ENCODE results near the gene SEL1L3. TPM values are rescaled to one million over a fixed set of nuclear protein-coding genes. Genes with fewer than 3 reads are reported as not detected.

Gene SEL1L3
- total and polyA plus RNA-seq, 2 donors from 2014 or later, result 8.2 to 60.3 TPM

- Histone ChIP-seq H3K9ac (ENCODE audit: low read length in 3 of 3) (no peak overlapping the region), H3K27me3 (ENCODE audit: control insufficient read depth, insufficient read depth, low read length) (no peaks in the 10 kb centered on the region), H3K9me3 (ENCODE audit: control insufficient read depth in 2 of 3, insufficient read depth in 1 of 3, low read length in 3 of 3) (no peaks in the 10 kb centered on the region), H3K4me3 (ENCODE audit: low read length in 3 of 3) (no peak overlapping the region), H3K27ac (ENCODE audit: low read depth in 2 of 2, low read length in 2 of 2) (no peak overlapping the region), H3K36me3 (ENCODE audit: control insufficient read depth in 2 of 3, insufficient read depth in 3 of 3, low read length in 3 of 3) (no peaks in the 10 kb centered on the region), H3K4me1 (ENCODE audit: control insufficient read depth in 2 of 3, insufficient read depth in 2 of 3, low read depth in 1 of 3, low read length in 3 of 3) (no peaks in the 10 kb centered on the region)
- TF ChIP-seq CTCF (IDR thresholded peaks at IDR 0.05; ENCODE audit: borderline replicate concordance, extremely low read depth, insufficient read depth), result no peak
- no peak for DNase-seq
- intact Hi-C loops (cut with DNase I), result no loop called here
- FAIRE-seq, result no peak
Measured at GRCh38 chr4:25837107-25837506, 25.7 kb downstream of the SEL1L3 start.

GRCh38 chr4:25835384-25835783 lies 27.4 kb downstream of the SEL1L3 start:
- no peak for TF ChIP-seq CTCF (IDR thresholded peaks at IDR 0.05; ENCODE audit: borderline replicate concordance, extremely low read depth, insufficient read depth)
- Histone ChIP-seq H3K27ac (ENCODE audit: low read depth in 2 of 2, low read length in 2 of 2) (no peak overlapping the region), H3K9ac (ENCODE audit: low read length in 3 of 3) (no peak overlapping the region), H3K36me3 (ENCODE audit: control insufficient read depth in 2 of 3, insufficient read depth in 3 of 3, low read length in 3 of 3) (no peaks in the 10 kb centered on the region), H3K9me3 (ENCODE audit: control insufficient read depth in 2 of 3, insufficient read depth in 1 of 3, low read length in 3 of 3) (no peaks in the 10 kb centered on the region), H3K4me3 (ENCODE audit: low read length in 3 of 3) (no peak overlapping the region), H3K27me3 (ENCODE audit: control insufficient read depth, insufficient read depth, low read length) (no peaks in the 10 kb centered on the region), H3K4me1 (ENCODE audit: control insufficient read depth in 2 of 3, insufficient read depth in 2 of 3, low read depth in 1 of 3, low read length in 3 of 3) (no peaks in the 10 kb centered on the region)
- DNase-seq, result no peak
- FAIRE-seq, result no peak
- intact Hi-C loops (cut with DNase I), result no loop called here

- H3K27ac ChIP-seq (ENCODE audit: low read depth in 2 of 2, low read length in 2 of 2), result no peak overlapping the region
- no peak overlapping the region for H3K9ac ChIP-seq (ENCODE audit: low read length in 3 of 3)
- H3K27me3 ChIP-seq (ENCODE audit: control insufficient read depth, insufficient read depth, low read length), result no peaks in the 10 kb centered on the region
- FAIRE-seq, result no peak
- no peaks in the 10 kb centered on the region for H3K9me3 ChIP-seq (ENCODE audit: control insufficient read depth in 2 of 3, insufficient read depth in 1 of 3, low read length in 3 of 3)
- H3K36me3 ChIP-seq (ENCODE audit: control insufficient read depth in 2 of 3, insufficient read depth in 3 of 3, low read length in 3 of 3), result no peaks in the 10 kb centered on the region
- H3K4me1 ChIP-seq (ENCODE audit: control insufficient read depth in 2 of 3, insufficient read depth in 2 of 3, low read depth in 1 of 3, low read length in 3 of 3), result no peaks in the 10 kb centered on the region
- intact Hi-C loops (cut with DNase I), result no loop called here
- H3K4me3 ChIP-seq (ENCODE audit: low read length in 3 of 3), result no peak overlapping the region
- TF ChIP-seq CTCF (IDR thresholded peaks at IDR 0.05; ENCODE audit: borderline replicate concordance, extremely low read depth, insufficient read depth), result no peak
- no peak for DNase-seq
Measured at GRCh38 chr4:25834411-25835107, 28.2 kb downstream of the SEL1L3 start.

GRCh38 chr4:25830548-25830947 lies 32.2 kb downstream of the SEL1L3 start:
- no peak for TF ChIP-seq CTCF (IDR thresholded peaks at IDR 0.05; ENCODE audit: borderline replicate concordance, extremely low read depth, insufficient read depth)
- no peaks in the 10 kb centered on the region for H3K27me3 ChIP-seq (ENCODE audit: control insufficient read depth, insufficient read depth, low read length)
- DNase-seq, result no peak
- no peak overlapping the region for H3K27ac ChIP-seq (ENCODE audit: low read depth in 2 of 2, low read length in 2 of 2)
- no peak overlapping the region for H3K9ac ChIP-seq (ENCODE audit: low read length in 3 of 3)
- intact Hi-C loops (cut with DNase I), result no loop called here
- no peak for FAIRE-seq
- H3K36me3 ChIP-seq (ENCODE audit: control insufficient read depth in 2 of 3, insufficient read depth in 3 of 3, low read length in 3 of 3), result no peaks in the 10 kb centered on the region
- H3K4me3 ChIP-seq (ENCODE audit: low read length in 3 of 3), result no peak overlapping the region
- no peaks in the 10 kb centered on the region for H3K9me3 ChIP-seq (ENCODE audit: control insufficient read depth in 2 of 3, insufficient read depth in 1 of 3, low read length in 3 of 3)
- H3K4me1 ChIP-seq (ENCODE audit: control insufficient read depth in 2 of 3, insufficient read depth in 2 of 3, low read depth in 1 of 3, low read length in 3 of 3), result no peaks in the 10 kb centered on the region

All from kidney (tissue), 14 donors.